NCI-H2171 (cell line): ENCODE measurements around the gene FAM8A1.
"Not testable (repeated sequence)": the region's sequence is repeated elsewhere in the genome, so short reads cannot be mapped to it uniquely, and the experiment has no call there.

Source experiments
- DNase-seq: peaks from one replicate; lab custom pipeline; 2025; lab: John Stamatoyannopoulos, UW

FAM8A1 gene, protein sequence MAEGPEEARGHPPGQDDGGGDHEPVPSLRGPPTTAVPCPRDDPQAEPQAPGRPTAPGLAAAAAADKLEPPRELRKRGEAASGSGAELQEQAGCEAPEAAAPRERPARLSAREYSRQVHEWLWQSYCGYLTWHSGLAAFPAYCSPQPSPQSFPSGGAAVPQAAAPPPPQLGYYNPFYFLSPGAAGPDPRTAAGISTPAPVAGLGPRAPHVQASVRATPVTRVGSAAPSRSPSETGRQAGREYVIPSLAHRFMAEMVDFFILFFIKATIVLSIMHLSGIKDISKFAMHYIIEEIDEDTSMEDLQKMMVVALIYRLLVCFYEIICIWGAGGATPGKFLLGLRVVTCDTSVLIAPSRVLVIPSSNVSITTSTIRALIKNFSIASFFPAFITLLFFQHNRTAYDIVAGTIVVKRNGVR

DNA sequence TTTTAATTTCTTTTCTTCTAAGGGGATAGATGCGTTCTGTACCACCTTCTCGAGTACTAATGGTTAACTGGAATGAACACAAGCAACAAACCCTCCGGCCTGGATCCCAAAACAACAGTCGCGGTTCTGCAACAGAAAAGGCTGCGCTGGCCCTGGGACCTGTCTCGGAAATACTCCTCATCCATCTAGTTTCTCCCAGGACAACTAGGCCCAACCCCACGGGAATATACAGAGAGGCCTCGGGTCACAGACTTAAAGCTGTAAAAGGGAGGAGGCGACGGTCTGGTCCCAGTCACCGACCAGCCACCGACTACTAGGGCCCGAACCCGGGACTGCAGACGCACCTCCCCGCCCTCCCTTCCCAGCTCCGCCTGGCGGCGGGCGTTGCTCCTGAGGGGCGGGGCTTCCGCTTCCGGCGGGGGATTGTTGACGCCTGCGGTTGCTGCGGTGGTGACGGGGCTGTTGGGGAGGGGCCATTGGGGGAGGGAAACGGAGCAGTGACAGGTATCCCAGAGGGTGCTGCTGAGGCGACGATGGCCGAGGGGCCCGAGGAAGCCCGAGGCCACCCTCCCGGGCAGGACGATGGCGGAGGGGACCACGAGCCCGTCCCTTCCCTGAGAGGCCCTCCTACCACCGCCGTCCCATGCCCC, at the start of gene FAM8A1:
FAM8A1 (plus strand) TSS at position 426 of the 650 bp plus-strand sequence; CDS start at position 534, 108 bp downstream.
- peak; percentile 93 for DNase-seq

DNA sequence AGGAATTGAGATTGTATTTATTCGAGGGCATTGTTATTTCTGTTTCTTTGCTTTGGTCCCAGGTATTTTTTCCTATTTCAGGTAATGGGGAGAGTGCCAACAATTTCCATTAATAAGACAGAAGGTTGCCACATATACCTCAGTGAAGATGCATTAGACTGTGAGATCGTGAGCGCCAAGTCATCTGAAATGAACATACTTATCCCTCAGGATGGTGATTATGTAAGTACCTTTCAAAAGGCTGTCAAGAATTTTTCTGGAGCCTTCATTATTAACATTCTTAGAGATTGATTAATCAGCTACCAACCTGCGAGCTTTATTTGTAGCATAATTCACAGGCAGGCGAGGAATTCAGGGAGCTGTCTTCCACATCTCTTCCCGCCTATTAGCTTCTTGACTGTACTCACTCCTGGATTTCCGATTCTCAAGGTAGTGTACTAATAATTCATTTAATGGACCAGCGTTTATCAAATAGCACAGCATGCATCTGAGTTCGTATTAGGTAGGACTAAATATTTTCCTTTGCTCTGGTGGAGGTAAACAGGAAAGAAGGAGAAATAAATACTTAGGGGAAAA, 48.6 kb upstream of the FAM8A1 start:
- no peak for DNase-seq

DNA sequence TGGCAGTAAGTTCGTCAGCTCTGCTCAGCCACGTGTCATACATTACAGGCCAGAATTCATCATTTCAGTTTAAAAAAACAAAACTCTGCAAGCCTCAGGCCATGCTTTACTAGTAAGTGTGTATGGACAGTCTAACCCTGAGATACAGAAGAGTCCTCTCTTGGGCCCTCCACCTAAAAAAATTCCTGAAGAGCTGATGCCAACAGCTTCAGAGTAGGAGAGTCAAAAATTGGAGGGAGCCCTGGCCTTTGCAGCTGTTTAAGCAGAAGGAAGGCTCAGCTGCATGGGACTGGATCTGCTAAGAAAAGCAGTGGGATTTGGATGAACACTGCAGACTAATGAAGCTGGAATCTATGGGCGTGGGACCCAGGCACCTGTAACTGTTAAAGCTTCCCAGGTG, 47.2 kb upstream of the FAM8A1 start:
- DNase-seq, result no peak

DNA sequence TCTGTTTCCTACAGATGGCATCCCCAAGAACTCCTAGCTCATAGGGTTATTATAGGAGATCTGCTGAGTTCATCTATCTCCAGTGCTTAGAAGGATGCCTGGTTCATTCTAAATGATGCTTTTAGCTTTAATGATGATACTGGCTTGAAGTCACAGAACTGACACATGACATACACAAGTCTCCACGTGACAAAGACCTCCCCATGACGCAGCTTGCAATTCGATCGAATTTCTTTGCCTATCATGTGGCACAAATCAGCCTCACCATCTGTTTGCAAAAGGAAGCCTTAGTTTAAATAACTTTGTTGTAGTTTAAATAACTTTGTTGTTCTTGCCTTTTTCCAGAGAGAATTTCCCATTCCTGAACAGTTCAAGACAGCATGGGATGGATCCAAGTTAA, 44.1 kb upstream of the FAM8A1 start:
- DNase-seq, result peak; percentile 42

DNA sequence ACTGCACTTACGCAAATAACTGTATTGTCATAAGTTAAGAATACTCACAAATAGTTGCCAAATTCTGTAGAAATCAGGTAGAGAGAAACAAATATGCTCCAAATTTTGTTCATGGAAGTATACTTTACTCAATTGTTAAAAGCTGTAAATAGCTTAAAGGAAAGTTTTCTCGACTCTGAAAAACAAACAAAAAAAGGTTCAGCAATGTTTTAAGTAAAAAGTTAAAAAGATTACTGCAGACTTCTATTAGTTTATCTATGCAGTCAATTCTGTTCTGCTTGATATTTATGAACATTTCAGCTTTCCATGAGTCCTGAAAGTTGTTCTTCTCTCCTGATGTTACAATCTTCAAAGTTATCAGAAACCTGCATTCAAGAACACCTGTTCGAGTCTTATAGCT, 37.5 kb upstream of the FAM8A1 start:
- DNase-seq, result no peak

DNA sequence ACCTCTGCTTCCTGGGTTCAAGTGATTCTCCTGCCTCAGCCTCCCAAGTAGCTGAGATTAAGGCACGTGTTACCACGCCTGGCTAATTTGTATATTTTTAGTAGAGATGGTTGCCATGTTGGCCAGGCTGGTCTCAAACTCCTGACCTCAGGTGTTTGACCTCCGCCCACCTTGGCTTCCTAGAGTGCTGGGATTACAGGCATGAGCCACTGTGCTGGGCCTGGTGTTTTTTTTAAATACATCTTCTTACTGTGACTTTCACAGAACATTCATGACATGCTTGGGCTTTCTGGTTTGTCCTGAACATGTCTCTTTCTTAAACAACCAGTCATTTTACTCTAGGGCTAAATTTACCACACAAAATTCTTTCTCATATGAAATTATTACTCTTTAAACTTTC, 34.7 kb upstream of the FAM8A1 start:
- DNase-seq, result no peak

DNA sequence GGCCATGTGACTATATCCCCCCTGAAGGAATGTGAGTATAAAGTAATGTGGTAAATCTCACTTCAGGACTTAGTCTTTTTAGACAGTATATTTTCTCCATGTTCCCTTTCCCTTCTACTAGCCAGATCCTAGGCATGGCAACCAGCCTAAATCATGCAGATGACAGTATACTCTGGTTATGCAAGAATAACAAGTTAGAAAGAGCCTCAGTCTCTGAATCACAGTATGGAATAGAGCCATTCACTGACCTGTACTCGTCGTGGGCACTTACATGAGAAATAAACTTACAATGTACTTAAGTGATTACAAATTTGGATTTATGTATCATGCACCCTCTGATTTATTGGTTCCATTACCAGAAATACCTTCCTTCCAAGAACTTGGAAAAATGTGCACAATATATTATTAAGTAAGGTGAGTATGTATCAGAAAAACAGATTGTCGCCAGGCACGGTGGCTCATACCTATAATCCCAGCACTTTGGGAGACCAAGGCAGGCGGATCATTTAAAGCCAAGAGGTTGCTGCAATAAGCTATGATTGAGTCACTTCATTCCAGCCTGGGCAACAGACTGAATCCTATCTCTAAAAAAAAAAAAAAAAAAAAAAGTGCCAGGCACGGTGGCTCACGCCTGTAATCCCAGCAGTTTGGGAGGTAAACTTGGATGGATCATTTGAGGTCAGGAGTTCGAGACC, 25.1 kb upstream of the FAM8A1 start:
- no peak for DNase-seq

DNA sequence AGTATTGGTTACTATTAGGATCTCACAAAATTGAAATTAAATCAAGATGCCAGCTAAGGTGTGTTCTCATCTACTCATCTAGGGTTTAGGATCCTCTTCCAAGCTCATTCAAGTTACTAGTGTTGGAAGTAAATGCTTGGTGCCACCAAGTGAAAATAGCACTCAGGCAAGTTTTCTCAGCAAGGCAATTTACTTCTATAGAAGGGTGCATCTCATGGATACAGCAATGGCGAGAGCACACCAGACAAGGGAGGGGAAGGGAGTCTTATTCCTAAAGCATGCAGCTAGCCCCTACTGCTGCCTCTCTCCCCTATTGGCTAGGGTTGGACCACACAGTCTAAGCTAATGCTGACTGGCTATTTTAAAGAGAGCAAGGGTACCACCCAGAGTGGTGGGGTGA, 23.0 kb upstream of the FAM8A1 start:
- no peak for DNase-seq

DNA sequence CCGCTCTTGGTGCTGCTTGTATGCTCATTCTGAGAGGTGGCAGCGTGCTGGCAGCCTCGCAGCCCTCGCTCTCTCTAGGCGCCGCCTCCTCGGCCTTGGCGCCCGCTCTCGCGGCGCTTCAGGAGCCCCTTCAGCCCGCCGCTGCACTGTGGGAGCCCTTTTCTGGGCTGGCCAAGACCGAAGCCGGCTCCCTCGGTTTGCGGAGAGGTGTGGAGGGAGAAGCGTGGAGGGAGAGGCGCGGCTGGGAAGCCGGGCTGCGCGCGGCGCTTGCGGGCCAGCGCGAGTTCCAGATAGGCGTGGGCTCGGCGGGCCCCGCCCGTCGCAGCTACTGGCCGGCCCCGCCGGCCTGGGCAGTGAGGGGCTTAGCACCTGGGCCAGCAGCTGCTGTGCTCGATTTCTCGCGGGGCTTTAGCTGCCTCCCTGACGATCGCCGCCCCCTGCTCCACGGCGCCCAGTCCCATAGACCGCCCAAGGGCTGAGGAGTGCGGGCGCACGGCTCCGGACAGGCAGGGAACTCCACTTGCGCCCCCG, 19.5 kb upstream of the FAM8A1 start:
- DNase-seq, result no peak

DNA sequence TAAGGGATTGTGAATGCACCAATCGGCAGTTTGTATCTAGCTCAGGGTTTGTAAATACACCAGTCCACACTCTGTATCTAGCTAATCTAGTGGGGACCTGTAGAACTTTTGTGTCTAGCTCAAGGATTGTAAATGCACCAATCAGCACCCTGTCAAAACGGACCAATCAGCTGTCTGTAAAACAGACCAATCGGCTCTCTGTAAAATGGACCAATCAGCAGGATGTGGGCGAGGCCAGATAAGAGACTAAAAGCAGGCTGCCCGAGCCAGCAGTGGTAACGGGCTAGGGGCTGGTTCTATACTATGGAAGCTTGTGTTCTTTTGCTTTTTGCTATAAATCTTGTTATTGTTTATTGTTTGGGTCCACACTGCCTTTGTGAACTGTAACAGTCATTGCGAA, 18.8 kb upstream of the FAM8A1 start:
- not testable (repeated sequence) for DNase-seq

DNA sequence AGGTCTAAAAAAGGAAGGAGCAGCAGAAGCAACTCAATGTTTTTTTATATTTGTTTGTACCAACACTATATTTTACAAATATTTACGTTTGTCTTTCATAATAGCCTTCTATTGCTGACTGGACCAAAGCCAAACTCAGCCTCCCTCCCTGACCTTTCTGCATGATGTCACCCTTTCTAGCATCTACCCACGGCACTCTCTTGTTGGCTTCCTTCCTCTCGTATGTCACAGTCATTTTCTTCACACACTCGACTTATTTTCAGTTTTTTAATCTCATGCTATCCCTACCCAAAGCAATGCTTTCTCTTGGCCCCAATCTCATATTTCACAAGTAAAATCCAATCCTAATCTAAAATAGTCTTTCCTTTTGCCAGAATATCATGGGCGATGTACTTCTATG, 16.3 kb upstream of the FAM8A1 start:
- DNase-seq, result no peak

DNA sequence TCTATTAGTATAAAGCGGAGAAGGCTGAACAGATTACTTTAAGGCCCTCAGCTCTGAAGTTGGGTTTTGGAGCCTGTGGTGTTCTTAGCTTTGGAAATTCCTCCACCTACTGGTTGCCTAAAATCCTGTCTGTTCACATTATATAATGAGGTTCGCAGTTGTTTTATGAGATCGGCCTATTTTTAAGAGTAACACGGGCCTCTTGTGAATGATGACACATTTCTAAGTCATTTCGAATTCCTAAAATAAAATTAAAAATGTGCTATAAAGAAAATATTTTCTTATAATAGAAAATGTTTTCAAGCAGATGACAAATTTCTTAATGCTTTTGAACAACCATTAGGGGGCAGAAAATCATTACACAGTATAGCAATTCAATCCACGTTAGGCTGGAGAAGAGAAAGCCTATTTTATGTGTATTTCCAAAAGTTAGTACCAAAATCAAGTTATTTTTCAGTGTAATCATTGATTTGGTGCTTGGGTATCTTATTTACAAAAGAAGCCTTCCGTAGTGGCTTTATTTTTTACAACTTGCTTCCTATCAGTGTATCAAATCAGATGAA, 15.8 kb upstream of the FAM8A1 start:
- peak; percentile 62 for DNase-seq

DNA sequence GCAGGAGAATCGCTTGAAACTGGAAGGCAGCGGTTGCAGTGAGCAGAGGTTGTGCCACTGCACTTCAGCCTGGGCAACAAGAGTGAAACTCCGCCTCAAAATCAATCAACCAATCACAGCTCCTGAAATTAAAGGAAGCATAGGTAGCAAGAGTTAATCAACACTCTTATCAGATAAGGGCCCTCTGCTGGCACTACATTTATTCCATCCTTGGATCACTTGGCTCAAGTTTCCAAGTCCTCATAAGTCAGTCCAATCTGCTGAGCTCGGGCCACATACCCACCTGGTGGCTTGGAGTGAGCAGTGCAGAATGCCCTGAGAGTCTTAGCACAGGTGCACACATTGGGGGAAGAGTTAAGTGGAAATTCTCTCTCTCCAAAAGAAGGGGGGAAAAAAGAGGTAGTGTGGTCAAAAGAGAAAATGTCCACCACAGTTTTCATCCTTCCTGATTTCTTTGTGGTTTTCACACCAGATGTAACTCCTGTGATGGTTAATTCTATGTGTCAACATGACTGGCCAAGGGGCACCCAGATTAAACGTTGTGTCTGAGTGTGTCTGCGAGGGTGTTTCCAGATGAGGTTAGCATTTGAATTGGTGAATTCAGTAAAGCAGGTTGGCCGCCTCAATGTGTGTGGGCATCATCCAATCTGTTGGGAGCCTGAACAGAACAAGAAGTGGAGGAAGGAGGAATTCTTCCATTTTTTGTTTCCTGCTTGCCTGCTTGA, 14.2 kb upstream of the FAM8A1 start:
- no peak for DNase-seq

DNA sequence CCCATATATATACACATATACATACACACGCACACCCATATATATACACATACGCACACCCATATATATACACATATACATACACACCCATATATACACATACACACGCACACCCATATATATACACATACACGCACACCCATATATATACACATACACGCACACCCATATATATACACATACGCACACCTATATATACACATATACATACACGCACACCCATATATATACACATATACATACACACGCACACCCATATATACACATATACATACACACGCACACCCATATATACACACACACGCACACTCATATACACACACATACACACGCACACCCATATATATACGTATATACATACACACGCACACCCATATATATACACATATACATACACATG, 13.5 kb upstream of the FAM8A1 start:
- not testable (repeated sequence) for DNase-seq

DNA sequence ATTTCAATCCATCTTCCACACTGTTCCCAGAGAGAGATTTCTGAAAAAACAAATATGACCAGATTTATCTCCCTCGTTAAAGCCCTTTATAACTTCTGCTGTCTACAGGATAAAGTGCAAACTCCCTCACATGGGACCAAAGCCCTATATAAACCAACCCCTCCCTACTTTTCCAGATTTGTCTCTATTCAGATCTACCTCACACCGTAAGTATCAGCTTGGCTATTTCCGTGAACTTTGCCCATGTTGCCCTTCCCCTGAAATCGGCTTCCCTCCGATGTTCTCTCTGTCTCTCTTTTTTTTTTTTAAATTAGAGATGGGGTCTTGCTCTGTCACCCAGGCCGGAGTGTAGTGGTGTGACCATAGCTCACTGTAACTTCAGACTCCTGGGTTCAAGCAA, 12.1 kb upstream of the FAM8A1 start:
- no peak for DNase-seq

DNA sequence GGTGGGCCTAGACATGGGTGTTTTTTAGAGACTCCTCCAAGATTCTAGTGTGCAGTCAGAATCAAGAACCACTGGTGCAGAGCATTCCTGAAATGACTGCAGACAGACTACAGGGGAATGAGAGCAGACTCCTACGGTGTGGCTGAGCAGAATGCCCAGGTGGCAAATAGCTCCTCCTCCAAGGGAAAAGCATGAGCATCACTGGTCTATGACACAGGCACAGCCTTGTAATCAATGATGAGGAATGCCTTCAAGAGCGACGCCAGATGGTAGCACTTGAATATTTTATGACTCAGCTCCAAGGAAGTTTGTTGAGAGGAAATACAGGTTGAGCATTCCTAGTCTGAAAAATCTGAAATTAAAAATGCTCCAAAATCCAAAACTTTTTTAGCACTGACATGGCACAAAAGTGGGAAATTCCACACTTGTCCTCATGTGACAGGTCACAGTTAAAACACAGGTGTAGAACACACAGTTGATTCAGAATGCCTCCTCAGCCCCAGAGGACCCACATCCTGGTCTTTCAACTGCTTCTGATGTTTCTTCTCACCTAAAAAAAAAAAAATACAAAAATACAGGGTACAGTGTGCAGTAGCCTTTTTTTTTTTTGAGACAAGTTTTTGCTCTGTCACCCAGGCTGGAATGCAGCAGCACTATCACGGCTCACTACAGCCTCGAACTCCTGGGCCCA, 10.6 kb upstream of the FAM8A1 start:
- peak; percentile 92 for DNase-seq

DNA sequence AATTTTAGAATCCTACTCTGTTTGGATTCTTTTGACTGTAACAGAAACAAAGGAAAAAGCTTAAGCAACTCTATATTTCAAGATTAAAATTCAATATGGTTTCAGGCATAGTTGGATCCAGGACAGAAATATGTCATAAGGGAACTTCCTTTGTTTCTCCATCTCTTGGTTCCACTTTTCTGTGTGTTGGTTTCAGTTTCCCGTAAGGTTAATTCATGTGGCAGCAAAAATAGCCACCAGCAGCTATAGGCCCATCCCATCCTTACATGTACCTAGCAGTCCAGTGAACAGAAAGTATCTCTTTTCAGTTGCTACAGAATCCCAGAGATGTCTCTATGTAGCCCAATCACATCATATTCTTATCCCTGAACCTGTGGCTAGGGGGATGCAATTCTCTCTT, 8.8 kb upstream of the FAM8A1 start:
- DNase-seq, result no peak

DNA sequence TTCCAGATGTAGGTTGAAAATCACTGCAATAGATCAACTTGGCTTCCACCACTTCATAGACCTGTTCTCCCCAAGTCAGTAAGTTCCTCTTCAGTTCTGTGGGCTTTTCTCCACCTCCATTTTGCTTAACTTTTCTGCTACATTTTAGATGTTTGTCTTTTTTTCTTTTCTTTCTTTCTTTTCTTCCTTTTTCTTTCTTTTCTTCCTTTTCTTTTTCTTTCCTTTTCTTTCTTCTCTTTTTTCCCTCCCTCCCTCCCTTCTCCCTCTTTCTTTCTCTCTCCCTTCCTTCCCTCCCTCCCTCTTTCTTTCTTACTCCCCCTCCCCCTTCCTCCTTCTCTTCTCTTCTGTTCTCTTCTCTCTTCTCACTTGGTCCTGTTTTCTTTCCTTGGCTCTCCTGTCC, 6.9 kb upstream of the FAM8A1 start:
- no peak for DNase-seq

DNA sequence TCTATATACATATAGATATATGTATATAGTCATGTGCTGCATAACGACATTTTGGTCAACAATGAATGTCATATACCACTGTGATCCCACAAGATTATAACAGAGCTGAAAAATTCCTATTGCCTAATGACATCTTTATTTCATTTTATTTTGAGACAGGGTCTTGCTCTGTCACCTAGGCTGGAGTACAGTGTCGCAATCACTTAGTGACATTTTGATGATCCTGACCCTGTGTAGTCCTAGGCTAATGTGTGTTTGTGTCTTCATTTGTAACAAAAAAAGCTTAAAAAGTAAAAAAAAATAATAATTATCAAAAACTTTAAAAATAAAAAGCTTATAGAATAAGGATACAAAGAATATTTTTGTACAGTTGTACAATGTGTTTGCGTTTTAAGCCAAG, 4.0 kb upstream of the FAM8A1 start:
- no peak for DNase-seq

DNA sequence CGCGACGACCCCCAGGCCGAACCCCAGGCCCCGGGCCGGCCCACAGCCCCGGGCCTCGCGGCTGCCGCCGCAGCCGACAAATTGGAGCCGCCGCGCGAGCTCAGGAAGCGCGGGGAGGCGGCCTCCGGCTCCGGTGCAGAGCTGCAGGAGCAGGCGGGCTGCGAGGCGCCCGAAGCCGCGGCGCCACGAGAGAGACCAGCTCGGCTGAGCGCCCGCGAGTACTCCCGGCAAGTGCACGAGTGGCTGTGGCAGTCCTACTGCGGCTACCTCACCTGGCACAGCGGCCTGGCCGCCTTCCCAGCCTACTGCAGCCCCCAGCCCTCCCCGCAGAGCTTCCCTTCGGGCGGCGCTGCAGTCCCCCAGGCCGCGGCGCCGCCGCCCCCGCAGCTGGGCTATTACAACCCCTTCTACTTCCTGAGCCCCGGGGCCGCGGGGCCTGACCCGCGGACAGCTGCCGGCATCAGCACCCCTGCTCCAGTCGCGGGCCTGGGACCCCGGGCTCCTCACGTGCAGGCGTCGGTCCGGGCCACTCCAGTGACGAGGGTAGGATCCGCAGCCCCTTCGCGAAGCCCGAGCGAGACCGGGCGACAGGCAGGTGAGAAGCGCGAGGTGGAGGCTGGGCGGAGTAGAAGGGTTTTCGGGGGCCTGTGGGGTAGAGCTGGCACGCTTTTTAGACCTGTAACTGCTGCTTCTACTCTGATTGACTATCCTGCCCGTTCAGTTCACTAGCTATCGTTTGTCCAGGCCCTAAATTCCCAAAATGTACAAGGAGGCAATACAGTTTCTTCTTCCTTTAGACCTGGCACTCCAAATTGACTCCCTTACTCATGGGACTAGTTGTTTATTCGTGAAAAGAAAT, 654 bp downstream of the FAM8A1 start:
- peak; percentile 26 for DNase-seq
